SH-SY5Y (cell line): ENCODE results near the gene C6orf132.

ENCODE experiments used
- GATA2 ChIP-seq: IDR thresholded peaks from 2 replicates; pipeline ENCODE4 v1.6.1; 2011; ENCODE audit warnings: mild to moderate bottlenecking, low read depth, low read length
- GATA3 ChIP-seq: IDR thresholded peaks from 2 replicates; pipeline ENCODE4 v1.6.1; 2011; ENCODE audit warnings: low read depth, mild to moderate bottlenecking, low read length, moderate library complexity

DNA sequence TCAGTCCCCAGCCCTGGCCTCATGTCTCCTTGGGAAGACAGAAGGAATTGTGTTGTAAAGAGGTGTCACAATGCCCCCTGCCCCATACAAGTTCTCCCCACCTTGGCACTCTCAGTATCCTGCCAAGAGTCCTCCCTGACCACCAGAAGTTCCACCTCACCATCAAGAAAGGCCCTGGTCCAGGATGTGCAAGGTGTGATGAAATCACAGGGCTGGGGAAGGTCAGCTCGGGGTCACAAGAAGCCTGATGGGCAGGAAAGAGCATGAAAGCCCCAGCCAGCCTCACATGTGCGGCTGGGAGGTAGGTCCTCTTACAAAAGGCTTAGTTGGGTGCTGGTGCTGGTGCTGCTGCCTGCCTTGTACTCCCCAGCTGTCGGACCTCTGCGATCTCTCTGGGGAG, 12.9 kb upstream of the C6orf132 start:
- no peak for TF ChIP-seq GATA2
- TF ChIP-seq GATA3: no peak
